Liver (tissue), 9 donors: ENCODE data around the gene TOP1. TPM values are rescaled to one million over a fixed set of nuclear protein-coding genes. Genes with fewer than 3 reads are reported as not detected.

Experiments
- DNase-seq: peaks from one replicate; pipeline ENCODE4 v3.0.0-alpha.2; 2017; ENCODE audit warnings: low spot score
- H3K27ac ChIP-seq, 2 donors: one replicate each; pipeline ENCODE4 v1.7.0; 2013; ENCODE audit warnings: inconsistent platforms in 2 of 2, low read length in 2 of 2, control low read depth in 1 of 2, low read depth in 1 of 2, mild to moderate bottlenecking in 1 of 2
- H3K27me3 ChIP-seq, 4 donors: one replicate each; pipeline versions ENCODE4 v1.6.1 to v1.7.0; 2013; ENCODE audit warnings: low read length in 3 of 4, inconsistent platforms in 1 of 4, mild to moderate bottlenecking in 1 of 4, moderate library complexity in 1 of 4; ENCODE audit not compliant: control insufficient read depth in 4 of 4, insufficient read depth in 4 of 4
- H3K36me3 ChIP-seq, 4 donors: one replicate each; pipeline versions ENCODE4 v1.6.1 to v1.7.0; 2013; ENCODE audit warnings: low read length in 3 of 4, mild to moderate bottlenecking in 3 of 4, low read depth in 1 of 4, moderate library complexity in 1 of 4; ENCODE audit not compliant: control insufficient read depth in 4 of 4, insufficient read depth in 3 of 4
- H3K4me1 ChIP-seq, 4 donors: one replicate each; pipeline versions ENCODE4 v1.6.1 to v1.7.0; 2013; ENCODE audit warnings: low read length in 3 of 4, mild to moderate bottlenecking in 3 of 4, moderate library complexity in 1 of 4; ENCODE audit not compliant: control insufficient read depth in 4 of 4, insufficient read depth in 4 of 4
- H3K4me3 ChIP-seq, 3 donors: one replicate each; pipeline versions ENCODE4 v1.6.1 to v1.7.0; 2013; ENCODE audit warnings: low read length in 3 of 3, control low read depth in 1 of 3, low read depth in 1 of 3, mild to moderate bottlenecking in 1 of 3
- H3K9ac ChIP-seq, 2 donors: one replicate each; pipeline ENCODE4 v1.7.0; 2013; ENCODE audit warnings: low read length in 2 of 2, mild to moderate bottlenecking in 2 of 2, moderate library complexity in 2 of 2, control low read depth in 1 of 2, low read depth in 1 of 2
- H3K9me3 ChIP-seq, 4 donors: one replicate each; pipeline versions ENCODE4 v1.6.1 to v1.7.0; 2013; ENCODE audit warnings: low read length in 3 of 4; ENCODE audit not compliant: control insufficient read depth in 4 of 4
- EGR1 ChIP-seq, 2 donors: IDR thresholded peaks; 2 replicates each; pipeline ENCODE4 v1.6.1; 2016 to 2018; ENCODE audit warnings: antibody characterized with exemption in 2 of 2, low read depth in 2 of 2
- FOXA1 ChIP-seq: IDR thresholded peaks from 2 replicates; pipeline ENCODE4 v1.6.1; 2016; ENCODE audit warnings: antibody characterized with exemption
- FOXA2 ChIP-seq: IDR thresholded peaks from 2 replicates; pipeline ENCODE4 v1.6.1; 2016; ENCODE audit warnings: antibody characterized with exemption
- GABPA ChIP-seq, 2 donors: IDR thresholded peaks in 1 of 2; conservative IDR thresholded peaks in 1 of 2; 2 replicates each; pipeline ENCODE4 v1.6.1; 2016; ENCODE audit warnings: antibody characterized with exemption in 2 of 2, mild to moderate bottlenecking in 1 of 2, moderate library complexity in 1 of 2
- HNF4A ChIP-seq, 2 donors: conservative IDR thresholded peaks; 2 replicates each; pipeline ENCODE4 v1.6.1; 2016; ENCODE audit warnings: antibody characterized with exemption in 2 of 2, mild to moderate bottlenecking in 2 of 2
- JUND ChIP-seq, 2 donors: IDR thresholded peaks; 2 replicates each; pipeline ENCODE4 v1.6.1; 2016; ENCODE audit warnings: antibody characterized with exemption in 2 of 2
- NR2F2 ChIP-seq: IDR thresholded peaks from 2 replicates; pipeline ENCODE4 v1.6.1; 2016; ENCODE audit warnings: antibody characterized with exemption
- RXRA ChIP-seq, 2 donors: IDR thresholded peaks; 2 replicates each; pipeline ENCODE4 v1.6.1; 2017 to 2018; ENCODE audit warnings: antibody characterized with exemption in 2 of 2, mild to moderate bottlenecking in 1 of 2
- SP1 ChIP-seq: IDR thresholded peaks from 2 replicates; pipeline ENCODE4 v1.6.1; 2018; ENCODE audit warnings: antibody characterized with exemption, mild to moderate bottlenecking
- WGBS: extraction: QIAGEN DNeasy Blood & Tissue Kit; methylation state at CpG from one replicate; pipeline ENCODE4 v1.1.7; 2013; 5-methylcytosine and 5-hydroxymethylcytosine counted together
- polyA plus RNA-seq, 2 donors: library from polyadenylated mRNA; stranded (reverse) in 1 of 2; unstranded in 1 of 2; fragments of 200-250 nt in 1 of 2; fragments of >200 nt in 1 of 2; fragmentation: Nextera tagmentation in 1 of 2; extraction: Ambion mirVana in 1 of 2; gene quantifications; one replicate each; pipeline versions ENCODE4 v1.2.1 to v1.2.3, GENCODE V29; 2013 to 2015
- total RNA-seq, 2 donors: library from RNA; depleted of rRNA; stranded (reverse); fragments of >200 nt; gene quantifications; one replicate each; pipeline ENCODE4 v1.2.3, GENCODE V29; 2014
- TF ChIP-seq, protein P1 (sequence below): IDR thresholded peaks from 2 replicates; pipeline ENCODE4 v1.6.1; 2016; ENCODE audit warnings: antibody characterized with exemption, mild to moderate bottlenecking
- TF ChIP-seq, protein P2 (sequence below): fragments of 150-350 bp; IDR thresholded peaks from 2 replicates; pipeline ENCODE4 v1.5.1; 2017; ENCODE audit warnings: improper control_type of control experiment, low read depth, low read length; ENCODE audit not compliant: missing input control
- TF ChIP-seq, protein P3 (sequence below): IDR thresholded peaks from 2 replicates; pipeline ENCODE4 v1.6.1; 2016; ENCODE audit warnings: antibody characterized with exemption
- TF ChIP-seq, protein P4 (sequence below): IDR thresholded peaks from 2 replicates; pipeline ENCODE4 v1.6.1; 2016; ENCODE audit warnings: antibody characterized with exemption
- TF ChIP-seq, protein P5 (sequence below): IDR thresholded peaks from 2 replicates; pipeline ENCODE4 v1.6.1; 2016; ENCODE audit warnings: antibody characterized with exemption
- donor health status: healthy.
- donor health status: healthy.
- donor health status: healthy.
- donor health status: healthy.
- donor health status: healthy.

TOP1 gene
- total and polyA plus RNA-seq, 4 donors, result 13.7 to 62.1 (median 19.4) TPM

DNA sequence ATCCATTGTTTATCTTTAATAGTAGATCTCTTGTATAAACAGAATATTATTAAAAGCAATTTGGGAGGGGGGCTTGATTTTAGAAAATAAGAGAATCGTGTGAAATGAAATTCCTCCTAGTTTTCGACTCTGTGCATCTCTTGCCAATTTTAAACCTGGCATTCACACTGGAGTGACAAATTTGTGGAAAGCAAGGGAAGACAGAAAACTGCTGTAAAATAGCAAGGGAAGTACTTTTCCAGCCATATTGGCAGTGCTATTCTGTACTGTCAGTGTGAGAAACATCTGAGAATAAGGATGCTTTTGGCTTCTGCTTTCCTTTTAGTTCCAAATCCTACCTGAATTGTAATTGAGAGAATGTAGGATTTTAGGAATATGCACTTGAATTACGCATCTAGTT, 40.2 kb downstream of the TOP1 start:
- H3K4me1 ChIP-seq, result peaks cover 0 to 9% (median 4%) of the 10 kb centered on the region in 4 donors
- no peak for DNase-seq
- H3K36me3 ChIP-seq, result peaks cover 0 to 5% (median under 1%) of the 10 kb centered on the region in 4 donors
- TF ChIP-seq, protein P1, sequence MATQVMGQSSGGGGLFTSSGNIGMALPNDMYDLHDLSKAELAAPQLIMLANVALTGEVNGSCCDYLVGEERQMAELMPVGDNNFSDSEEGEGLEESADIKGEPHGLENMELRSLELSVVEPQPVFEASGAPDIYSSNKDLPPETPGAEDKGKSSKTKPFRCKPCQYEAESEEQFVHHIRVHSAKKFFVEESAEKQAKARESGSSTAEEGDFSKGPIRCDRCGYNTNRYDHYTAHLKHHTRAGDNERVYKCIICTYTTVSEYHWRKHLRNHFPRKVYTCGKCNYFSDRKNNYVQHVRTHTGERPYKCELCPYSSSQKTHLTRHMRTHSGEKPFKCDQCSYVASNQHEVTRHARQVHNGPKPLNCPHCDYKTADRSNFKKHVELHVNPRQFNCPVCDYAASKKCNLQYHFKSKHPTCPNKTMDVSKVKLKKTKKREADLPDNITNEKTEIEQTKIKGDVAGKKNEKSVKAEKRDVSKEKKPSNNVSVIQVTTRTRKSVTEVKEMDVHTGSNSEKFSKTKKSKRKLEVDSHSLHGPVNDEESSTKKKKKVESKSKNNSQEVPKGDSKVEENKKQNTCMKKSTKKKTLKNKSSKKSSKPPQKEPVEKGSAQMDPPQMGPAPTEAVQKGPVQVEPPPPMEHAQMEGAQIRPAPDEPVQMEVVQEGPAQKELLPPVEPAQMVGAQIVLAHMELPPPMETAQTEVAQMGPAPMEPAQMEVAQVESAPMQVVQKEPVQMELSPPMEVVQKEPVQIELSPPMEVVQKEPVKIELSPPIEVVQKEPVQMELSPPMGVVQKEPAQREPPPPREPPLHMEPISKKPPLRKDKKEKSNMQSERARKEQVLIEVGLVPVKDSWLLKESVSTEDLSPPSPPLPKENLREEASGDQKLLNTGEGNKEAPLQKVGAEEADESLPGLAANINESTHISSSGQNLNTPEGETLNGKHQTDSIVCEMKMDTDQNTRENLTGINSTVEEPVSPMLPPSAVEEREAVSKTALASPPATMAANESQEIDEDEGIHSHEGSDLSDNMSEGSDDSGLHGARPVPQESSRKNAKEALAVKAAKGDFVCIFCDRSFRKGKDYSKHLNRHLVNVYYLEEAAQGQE, result no peak
- no peak for TF ChIP-seq HNF4A (conservative IDR thresholded peaks at IDR 0.05)
- TF ChIP-seq FOXA2, result no peak
- TF ChIP-seq RXRA (IDR thresholded peaks at IDR 0.05), result no peak
- no peak for TF ChIP-seq FOXA1
- TF ChIP-seq, protein P2, sequence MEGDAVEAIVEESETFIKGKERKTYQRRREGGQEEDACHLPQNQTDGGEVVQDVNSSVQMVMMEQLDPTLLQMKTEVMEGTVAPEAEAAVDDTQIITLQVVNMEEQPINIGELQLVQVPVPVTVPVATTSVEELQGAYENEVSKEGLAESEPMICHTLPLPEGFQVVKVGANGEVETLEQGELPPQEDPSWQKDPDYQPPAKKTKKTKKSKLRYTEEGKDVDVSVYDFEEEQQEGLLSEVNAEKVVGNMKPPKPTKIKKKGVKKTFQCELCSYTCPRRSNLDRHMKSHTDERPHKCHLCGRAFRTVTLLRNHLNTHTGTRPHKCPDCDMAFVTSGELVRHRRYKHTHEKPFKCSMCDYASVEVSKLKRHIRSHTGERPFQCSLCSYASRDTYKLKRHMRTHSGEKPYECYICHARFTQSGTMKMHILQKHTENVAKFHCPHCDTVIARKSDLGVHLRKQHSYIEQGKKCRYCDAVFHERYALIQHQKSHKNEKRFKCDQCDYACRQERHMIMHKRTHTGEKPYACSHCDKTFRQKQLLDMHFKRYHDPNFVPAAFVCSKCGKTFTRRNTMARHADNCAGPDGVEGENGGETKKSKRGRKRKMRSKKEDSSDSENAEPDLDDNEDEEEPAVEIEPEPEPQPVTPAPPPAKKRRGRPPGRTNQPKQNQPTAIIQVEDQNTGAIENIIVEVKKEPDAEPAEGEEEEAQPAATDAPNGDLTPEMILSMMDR, result no peak
- TF ChIP-seq, protein P3, sequence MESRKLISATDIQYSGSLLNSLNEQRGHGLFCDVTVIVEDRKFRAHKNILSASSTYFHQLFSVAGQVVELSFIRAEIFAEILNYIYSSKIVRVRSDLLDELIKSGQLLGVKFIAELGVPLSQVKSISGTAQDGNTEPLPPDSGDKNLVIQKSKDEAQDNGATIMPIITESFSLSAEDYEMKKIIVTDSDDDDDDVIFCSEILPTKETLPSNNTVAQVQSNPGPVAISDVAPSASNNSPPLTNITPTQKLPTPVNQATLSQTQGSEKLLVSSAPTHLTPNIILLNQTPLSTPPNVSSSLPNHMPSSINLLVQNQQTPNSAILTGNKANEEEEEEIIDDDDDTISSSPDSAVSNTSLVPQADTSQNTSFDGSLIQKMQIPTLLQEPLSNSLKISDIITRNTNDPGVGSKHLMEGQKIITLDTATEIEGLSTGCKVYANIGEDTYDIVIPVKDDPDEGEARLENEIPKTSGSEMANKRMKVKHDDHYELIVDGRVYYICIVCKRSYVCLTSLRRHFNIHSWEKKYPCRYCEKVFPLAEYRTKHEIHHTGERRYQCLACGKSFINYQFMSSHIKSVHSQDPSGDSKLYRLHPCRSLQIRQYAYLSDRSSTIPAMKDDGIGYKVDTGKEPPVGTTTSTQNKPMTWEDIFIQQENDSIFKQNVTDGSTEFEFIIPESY, result no peak
- no peak for TF ChIP-seq EGR1 (IDR thresholded peaks at IDR 0.05; ENCODE audit: low read depth in 2 of 2)
- no peak for TF ChIP-seq GABPA (IDR thresholded peaks at IDR 0.05 in 1 of 2, conservative IDR thresholded peaks at IDR 0.05 in 1 of 2)
- TF ChIP-seq NR2F2, result no peak
- TF ChIP-seq, protein P4, sequence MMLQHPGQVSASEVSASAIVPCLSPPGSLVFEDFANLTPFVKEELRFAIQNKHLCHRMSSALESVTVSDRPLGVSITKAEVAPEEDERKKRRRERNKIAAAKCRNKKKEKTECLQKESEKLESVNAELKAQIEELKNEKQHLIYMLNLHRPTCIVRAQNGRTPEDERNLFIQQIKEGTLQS, result no peak
- H3K27me3 ChIP-seq, result no peaks in the 10 kb centered on the region
- H3K9me3 ChIP-seq, result no peaks in the 10 kb centered on the region
- H3K4me3 ChIP-seq, result no peak overlapping the region
- no peak overlapping the region for H3K9ac ChIP-seq
- no peak overlapping the region for H3K27ac ChIP-seq
- 94% methylated on average over 3 of the region's 3 CpGs for WGBS

DNA sequence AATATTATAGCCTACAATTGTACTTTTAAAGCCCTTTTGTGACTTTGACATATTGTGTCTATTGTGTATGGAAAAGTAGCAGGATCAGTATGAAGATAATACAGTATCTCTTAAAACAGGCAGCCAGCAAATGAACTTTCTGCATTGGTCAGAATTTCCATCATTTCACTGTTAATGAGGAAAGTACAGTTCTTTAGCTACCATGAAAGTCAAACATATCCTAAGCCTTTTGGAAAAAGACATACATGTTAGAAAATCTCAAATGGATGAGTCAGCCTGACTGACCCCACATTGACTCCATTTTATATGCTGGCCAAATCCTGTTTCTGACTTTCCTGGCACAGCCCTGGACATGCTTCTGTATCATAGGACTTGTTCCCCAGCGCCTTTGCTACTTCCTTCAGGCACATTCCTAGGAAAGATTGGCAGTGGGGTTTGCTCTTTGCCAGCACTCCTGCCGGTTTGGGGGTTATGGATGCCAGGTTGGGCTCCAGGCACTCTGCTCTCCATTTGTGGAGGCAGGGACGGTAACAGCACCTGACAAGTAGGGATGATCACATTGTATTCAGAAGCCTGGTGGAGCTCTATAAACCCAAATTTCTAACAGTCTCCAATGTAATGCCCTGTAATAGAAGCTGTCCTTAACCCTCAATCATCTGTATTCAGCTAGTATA, 43.7 kb downstream of the TOP1 start:
- Histone ChIP-seq H3K9ac (no peak overlapping the region), H3K4me3 (no peak overlapping the region), H3K9me3 (no peaks in the 10 kb centered on the region), H3K27ac (peak overlapping the region; percentile 56 to 68), H3K36me3 (peaks cover 0 to 7% (median 3%) of the 10 kb centered on the region in 4 donors), H3K4me1 (peaks cover 0 to 4% (median 2%) of the 10 kb centered on the region in 4 donors), H3K27me3 (no peaks in the 10 kb centered on the region)
- 75% methylated on average over 3 of the region's 3 CpGs for WGBS
- TF ChIP-seq, protein P4, result no peak
- peak; percentile 56 to 64 for TF ChIP-seq JUND (IDR thresholded peaks at IDR 0.05)
- TF ChIP-seq, protein P1, result no peak
- peak in 1 of 2 donors; percentile 35 for TF ChIP-seq RXRA (IDR thresholded peaks at IDR 0.05)
- TF ChIP-seq HNF4A (conservative IDR thresholded peaks at IDR 0.05), result no peak
- no peak for TF ChIP-seq SP1
- TF ChIP-seq, protein P5, sequence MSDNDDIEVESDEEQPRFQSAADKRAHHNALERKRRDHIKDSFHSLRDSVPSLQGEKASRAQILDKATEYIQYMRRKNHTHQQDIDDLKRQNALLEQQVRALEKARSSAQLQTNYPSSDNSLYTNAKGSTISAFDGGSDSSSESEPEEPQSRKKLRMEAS, result no peak
- TF ChIP-seq NR2F2, result no peak
- DNase-seq, result no peak
